GM20431 (cell line): ENCODE measurements around the gene FAM25A.
"Not testable (repeated sequence)": the region's sequence is repeated elsewhere in the genome, so short reads cannot be mapped to it uniquely, and the experiment has no call there.

ENCODE experiments used
- in situ Hi-C: fragments of 300-500 bp; cut with MseI, MboI; formaldehyde crosslinking; loops from one replicate; pipeline ENCODE4 v1.15.0; 2020; ENCODE audit warnings: low sequenced_read_pairs; ENCODE audit not compliant: unreplicated experiment

Gene FAM25A

GRCh38 chr10:87009134-87009696 lies 10.9 kb upstream of the FAM25A start:
- in situ Hi-C loops = not testable (repeated sequence)

DNA sequence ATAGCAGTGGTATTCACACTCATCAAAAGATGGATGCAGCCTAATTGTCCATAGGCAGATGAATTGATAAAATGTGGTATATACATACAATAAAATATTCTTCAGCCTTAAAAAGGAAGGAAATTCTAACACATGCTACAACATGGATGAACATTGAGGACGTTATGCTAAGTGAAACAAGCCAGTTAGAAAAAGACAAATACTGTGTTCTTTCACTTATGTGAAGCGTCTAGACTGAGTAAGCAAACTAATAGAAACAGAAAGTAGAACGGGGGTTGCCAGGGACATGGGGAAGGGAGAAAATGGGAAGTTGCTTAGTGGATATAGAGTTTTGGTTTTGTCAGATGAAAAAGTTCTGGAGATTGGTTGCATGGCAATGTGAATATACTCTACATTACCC lies 6.6 kb upstream of the FAM25A start:
- in situ Hi-C loops = not testable (repeated sequence)

DNA sequence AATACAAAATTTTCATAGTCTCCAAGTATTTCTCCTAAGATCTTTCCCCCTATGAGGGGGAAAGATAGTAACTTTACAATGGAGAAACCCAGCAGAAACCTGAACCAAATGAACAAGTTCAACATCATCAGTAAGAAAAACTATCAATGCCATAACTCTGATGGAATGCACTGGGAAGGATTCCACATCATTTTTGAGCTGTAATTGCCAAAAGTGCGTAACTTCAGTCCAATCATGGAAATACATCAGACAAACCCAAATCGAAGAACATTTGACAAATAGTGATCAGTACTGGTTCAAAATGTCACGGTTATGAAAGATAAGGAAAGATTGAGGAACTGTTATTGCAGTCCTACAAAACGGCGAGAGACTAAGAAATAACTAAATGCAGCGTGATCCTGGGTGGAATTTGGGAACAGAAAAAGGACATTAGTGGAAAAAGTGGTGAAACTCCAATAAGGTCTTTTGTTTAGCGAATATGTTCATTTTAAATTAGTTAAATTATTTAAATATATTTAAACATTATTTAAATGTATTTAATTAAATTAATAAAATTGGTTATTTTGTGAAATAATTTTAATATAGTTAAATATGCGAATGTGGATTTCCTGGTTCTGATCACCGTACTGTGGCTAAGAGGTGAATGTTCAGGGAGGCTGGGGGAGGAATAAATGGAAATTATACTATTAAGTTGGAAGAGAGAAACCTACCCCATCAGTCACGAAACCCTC lies 4.9 kb upstream of the FAM25A start:
- in situ Hi-C loops = not testable (repeated sequence)

- in situ Hi-C loops = not testable (repeated sequence)
Observed at GRCh38 chr10:87018127-87018526, 2.0 kb upstream of the FAM25A start.

GRCh38 chr10:87019066-87019465 lies 1.0 kb upstream of the FAM25A start:
- in situ Hi-C loops = not testable (repeated sequence)

DNA sequence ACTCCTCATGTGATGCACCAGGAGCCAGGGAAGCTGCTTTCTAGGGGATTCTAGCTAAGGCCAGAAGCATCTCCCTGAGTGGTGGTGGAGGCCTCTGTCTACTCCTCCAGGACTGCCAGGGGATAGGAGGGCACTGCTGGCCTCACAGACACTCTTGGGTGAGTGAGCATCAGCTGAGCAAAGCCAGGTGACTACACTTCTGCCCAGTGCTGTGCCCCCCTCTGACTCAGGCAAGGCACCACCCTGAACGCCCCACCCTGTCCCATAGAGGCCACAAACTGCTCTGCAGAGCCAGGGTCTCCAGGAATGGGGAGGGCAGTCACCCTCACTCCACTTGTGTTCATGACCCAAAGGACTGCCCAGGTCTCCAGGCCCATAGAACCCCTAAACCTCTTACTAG lies 590 bp upstream of the FAM25A start:
- in situ Hi-C loops = not testable (repeated sequence)

- in situ Hi-C loops = not testable (repeated sequence)
Observed at GRCh38 chr10:87025285-87025958, 5.3 kb downstream of the FAM25A start.

DNA sequence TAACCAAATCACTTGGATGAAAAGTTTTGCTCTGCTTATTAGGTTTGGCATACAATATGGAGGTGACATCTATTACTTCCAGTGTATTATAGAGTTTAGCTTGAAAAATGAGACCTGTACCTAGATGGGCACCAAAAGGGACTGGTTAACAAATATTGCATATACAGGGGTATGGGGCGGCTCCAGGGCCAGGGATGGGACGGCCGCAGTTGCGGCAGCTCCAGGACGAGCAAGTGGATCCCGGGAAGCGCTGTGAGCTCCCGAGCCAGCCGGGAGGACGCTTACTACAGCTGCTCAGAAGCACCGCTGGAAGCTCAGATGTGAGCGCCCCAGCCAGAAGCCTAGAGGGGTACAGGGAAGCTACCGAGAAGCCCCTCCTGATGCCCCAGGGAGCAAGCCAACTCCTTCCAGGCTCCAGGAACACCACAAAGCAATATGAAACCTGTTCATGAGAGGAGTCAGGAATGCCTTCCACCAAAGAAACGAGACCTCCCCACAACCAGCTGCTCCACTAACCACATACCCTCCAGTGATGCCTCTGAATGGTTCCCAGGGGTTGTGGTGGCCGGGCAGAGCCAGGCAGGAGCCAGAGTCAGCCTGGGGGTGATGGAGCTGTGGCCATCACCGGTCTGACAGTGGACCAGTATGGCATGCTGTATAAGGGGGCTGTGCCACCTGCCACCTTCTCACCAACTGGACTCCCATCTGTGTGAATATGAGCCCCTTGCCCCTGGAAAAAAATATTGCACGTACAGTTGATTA lies 6.8 kb downstream of the FAM25A start:
- in situ Hi-C loops = not testable (repeated sequence)

GRCh38 chr10:87030419-87030818 lies 10.3 kb downstream of the FAM25A start:
- in situ Hi-C loops = not testable (repeated sequence)

DNA sequence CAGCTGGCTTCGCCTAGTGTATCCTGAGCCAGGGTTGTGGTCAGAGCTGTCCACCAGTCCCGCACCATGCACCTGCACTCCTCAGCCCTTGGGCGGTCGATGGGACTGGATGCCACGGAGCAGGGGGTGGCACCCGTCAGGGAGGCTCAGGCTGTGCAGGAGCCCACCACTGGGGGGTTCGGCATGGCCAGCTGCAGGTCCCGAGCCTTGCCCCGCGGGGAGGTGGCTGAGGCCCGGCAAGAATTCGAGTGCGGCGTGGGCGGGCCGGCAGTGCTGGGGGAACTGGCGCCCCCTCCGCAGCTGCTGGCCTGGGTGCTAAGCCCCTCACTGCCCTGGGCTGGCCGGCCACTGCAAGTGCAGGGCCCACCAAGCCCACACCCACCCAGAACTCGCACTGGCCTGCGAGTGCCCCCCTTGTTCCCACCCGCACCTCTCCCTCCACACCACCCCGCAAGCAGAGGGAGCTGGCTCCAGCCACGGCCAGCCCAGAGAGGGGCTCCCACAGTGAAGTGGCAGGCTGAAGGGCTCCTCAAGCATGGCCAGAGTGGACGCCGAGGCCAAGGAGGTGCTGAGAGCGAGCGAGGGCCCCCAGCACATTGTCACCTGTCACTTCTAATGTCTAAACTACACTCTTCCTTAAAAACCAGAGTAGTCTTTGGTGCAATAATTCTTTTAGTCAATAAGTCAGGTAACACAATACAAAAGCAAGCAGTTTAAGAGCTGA lies 11.0 kb downstream of the FAM25A start:
- in situ Hi-C loops = no loop called here

- in situ Hi-C loops = no loop called here
Observed at GRCh38 chr10:87036623-87037022, 16.5 kb downstream of the FAM25A start.

- in situ Hi-C loops = no loop called here
Observed at GRCh38 chr10:87038286-87038717, 18.2 kb downstream of the FAM25A start.

DNA sequence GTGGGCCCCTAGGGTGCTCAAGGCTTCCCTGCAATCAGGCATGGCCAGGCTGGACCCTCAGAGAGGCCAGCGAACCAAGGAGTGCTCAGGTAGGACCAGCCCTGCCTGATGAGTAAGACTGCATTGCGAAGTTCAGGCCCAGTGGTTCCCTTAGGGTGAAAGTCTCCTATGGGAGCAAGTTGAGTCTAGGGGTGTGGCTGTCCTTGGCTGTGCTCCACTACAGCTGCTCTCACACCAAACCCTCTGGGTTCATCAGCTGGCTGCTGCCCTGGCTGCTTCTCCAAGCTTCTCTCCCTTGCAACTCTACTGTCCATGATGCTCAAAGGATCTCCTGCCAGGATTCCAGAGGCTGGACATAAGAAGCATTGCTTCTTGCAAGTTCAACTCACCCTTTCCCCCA lies 18.7 kb downstream of the FAM25A start:
- in situ Hi-C loops = no loop called here

DNA sequence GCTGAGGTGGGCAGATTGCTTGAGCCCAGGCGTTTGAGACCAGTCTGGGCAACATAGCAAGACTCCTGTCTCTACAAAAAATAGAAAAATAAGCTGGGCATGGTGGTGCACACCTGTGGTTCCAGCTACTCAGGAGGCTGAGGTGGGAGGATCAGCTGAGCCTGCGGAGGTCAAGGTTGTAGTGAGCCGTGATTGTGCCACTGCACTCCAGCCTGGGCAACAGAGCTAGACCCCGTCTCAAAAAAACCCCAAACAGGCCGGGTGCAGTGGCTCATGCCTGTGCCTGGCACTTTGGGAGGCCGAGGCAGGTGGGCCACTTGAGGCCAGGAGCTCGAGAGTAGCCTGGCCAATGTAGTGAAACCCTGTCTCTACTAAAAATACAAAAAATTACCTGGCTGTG lies 23.5 kb downstream of the FAM25A start:
- in situ Hi-C loops = not testable (repeated sequence)

- in situ Hi-C loops = no loop called here
Observed at GRCh38 chr10:87045434-87045938, 25.4 kb downstream of the FAM25A start.

DNA sequence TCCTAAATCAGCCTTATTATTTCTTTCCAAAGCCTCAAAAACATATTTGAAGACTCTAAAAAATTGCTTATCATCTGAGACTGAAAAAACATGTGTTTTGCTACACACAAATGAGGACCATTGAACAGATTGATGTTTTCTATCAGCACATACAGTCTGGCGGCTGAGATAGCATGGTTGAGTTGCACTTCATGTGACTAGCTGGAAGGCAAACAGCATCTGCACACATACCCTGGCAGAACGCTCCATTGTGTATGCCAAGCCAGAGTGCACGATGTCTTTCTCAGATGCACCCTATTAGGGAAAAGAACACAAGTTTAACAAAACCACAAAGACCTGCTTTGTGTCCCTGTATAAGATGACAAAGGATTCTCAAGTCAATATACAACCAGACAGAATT lies 33.0 kb downstream of the FAM25A start:
- in situ Hi-C loops = no loop called here

DNA sequence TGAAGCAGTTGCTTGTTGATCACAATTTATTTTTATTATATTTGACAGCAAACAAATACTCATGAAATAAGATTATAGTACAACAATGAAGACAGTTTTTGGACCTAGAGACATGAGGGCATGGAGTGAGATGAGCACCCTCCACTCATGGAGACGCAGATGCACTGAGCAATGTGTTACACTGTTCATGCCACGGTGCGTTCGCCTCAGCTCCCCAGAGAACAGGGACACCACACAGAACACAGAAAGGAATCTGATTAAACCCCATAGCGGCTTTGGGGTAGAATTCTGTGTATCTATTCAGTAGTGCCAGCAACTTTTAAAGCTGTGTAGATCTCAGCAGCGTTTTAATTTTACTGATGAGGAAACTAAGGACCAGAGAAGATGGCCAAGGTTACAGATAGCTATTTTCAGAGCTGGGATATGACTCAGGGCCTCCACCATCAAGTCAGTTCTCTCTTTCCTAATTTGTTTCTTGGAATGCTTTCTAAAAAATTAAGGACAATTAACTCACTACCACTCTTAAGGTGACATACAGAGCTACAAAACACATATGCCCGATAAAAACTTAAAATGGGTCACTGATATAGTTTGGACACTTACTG lies 33.6 kb downstream of the FAM25A start:
- in situ Hi-C loops = no loop called here

DNA sequence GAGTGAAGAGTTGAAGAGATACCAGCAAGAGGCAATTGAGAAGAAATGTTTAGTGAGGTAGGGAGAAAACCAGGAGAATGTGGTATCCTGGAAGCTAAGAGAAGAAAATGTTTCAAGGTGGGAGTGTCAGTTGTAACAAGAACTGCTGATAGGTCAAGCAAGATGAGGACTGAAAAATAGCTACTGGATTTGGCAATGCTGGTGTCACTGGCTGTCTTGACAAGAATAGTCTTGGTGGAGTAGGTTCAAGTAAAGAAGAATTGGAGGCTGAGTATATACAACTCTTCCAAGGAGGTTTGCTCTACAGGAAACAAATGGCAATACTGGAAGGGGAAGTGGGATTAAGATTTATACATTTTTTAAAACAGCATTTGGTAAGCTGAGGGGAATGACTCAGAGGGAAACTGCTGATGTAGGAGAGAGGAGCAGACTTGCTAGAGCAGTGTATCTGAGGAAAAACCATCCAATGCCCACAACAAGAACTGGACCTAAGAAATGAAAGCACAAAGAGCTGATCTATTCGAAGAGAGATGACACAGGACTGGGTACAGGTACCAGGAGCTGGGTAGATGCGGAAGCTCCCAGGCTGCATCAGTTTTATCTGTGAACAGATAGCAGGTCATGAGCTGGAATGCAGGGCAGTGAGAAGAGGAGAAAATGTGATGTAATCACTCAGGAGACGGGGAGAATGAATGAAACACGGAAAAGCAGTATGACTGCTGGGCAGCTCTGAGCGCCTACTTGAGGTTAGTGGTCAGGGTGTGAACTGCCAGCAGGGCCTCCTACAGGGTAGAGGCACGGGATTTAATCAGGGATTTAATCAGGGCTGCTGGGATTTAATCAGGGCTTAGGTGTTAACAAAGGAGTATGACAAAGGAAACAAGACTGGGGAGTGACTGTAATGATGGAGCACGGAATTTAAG lies 34.5 kb downstream of the FAM25A start:
- in situ Hi-C loops = no loop called here
